HepG2 (cell line): ENCODE results near the gene ZNF8. TPM values are rescaled to one million over a fixed set of nuclear protein-coding genes. Genes with fewer than 3 reads are reported as not detected.

Experiments used
- ATF7 ChIP-seq, 2 experiments: fragments of 450-650 bp in 1 of 2; sonication (generic) in 1 of 2; formaldehyde crosslinking in 1 of 2; IDR thresholded peaks; 2 replicates each; pipeline versions ENCODE4 v1.4.0 to v1.6.1; 2016 to 2020; ENCODE audit warnings: antibody characterized with exemption in 1 of 2, mild to moderate bottlenecking in 1 of 2, missing genetic modification reagents in 1 of 2
- CHD4 ChIP-seq: fragments of 200-600 bp; sonication (generic); IDR thresholded peaks from 2 replicates; pipeline ENCODE4 v1.7.0; 2017; ENCODE audit warnings: mild to moderate bottlenecking, low read length, borderline replicate concordance
- ERF ChIP-seq: IDR thresholded peaks from 2 replicates; pipeline ENCODE4 v1.6.1; 2018; ENCODE audit warnings: missing biosample characterization, missing genetic modification reagents
- FOXJ3 ChIP-seq: sonication (generic); formaldehyde crosslinking; IDR thresholded peaks from 2 replicates; pipeline ENCODE4 v1.4.0; 2020; ENCODE audit warnings: missing genetic modification reagents, mild to moderate bottlenecking, borderline replicate concordance
- FOXP1 ChIP-seq, 2 experiments: fragments of 450-650 bp in 1 of 2; IDR thresholded peaks; 2 replicates each; pipeline ENCODE4 v1.6.1; 2017 to 2018; ENCODE audit warnings: antibody characterized with exemption in 1 of 2
- HDAC6 ChIP-seq: fragments of 200-600 bp; sonication (generic); IDR thresholded peaks from 2 replicates; pipeline ENCODE4 v1.7.0; 2017; ENCODE audit warnings: mild to moderate bottlenecking, antibody characterized with exemption, low read length, low read depth
- HMG20A ChIP-seq: IDR thresholded peaks from 2 replicates; pipeline ENCODE4 v1.6.1; 2016; ENCODE audit warnings: borderline replicate concordance
- HMG20B ChIP-seq: conservative IDR thresholded peaks from 2 replicates; pipeline ENCODE4 v1.6.1; 2016; ENCODE audit warnings: missing genetic modification reagents, missing compliant biosample characterization
- HNRNPH1 ChIP-seq: fragments of 200-400 bp; formaldehyde crosslinking; optimal IDR thresholded peaks from 2 replicates; pipeline ENCODE3; 2017; ENCODE audit warnings: mild to moderate bottlenecking, low read depth, low read length
- SALL1 ChIP-seq: sonication (generic); formaldehyde crosslinking; IDR thresholded peaks from 2 replicates; pipeline ENCODE4 v1.8.0; 2022; ENCODE audit warnings: mild to moderate bottlenecking, missing genetic modification reagents
- SALL2 ChIP-seq: sonication (generic); formaldehyde crosslinking; IDR thresholded peaks from 2 replicates; pipeline ENCODE4 v1.8.1; 2023; ENCODE audit warnings: mild to moderate bottlenecking, missing genetic modification reagents, inconsistent platforms
- SKIL ChIP-seq: sonication (generic); formaldehyde crosslinking; IDR thresholded peaks from 2 replicates; pipeline ENCODE4 v1.8.0; 2022; ENCODE audit warnings: missing genetic modification reagents, mild to moderate bottlenecking, moderate library complexity, borderline replicate concordance
- SRSF9 ChIP-seq: fragments of 200-400 bp; formaldehyde crosslinking; IDR thresholded peaks from 2 replicates; pipeline ENCODE4 v1.6.1; 2018; ENCODE audit warnings: borderline replicate concordance, mild to moderate bottlenecking, low read depth, low read length; ENCODE audit not compliant: insufficient read depth, poor library complexity, severe bottlenecking
- SYNCRIP ChIP-seq: fragments of 200-400 bp; formaldehyde crosslinking; IDR thresholded peaks from 2 replicates; pipeline ENCODE4 v1.6.1; 2018; ENCODE audit warnings: mild to moderate bottlenecking, low read depth, low read length; ENCODE audit not compliant: insufficient read depth
- TCF7L2 ChIP-seq: IDR thresholded peaks from 2 replicates; pipeline ENCODE4 v1.6.1; 2011; ENCODE audit warnings: mild to moderate bottlenecking, low read depth, low read length, moderate library complexity
- ZNF749 ChIP-seq: sonication (generic); formaldehyde crosslinking; IDR thresholded peaks from 2 replicates; pipeline ENCODE4 v1.8.0; 2022; ENCODE audit warnings: mild to moderate bottlenecking, missing genetic modification reagents, moderate library complexity, borderline replicate concordance
- ZNF883 ChIP-seq: sonication (generic); formaldehyde crosslinking; IDR thresholded peaks from 2 replicates; pipeline ENCODE4 v1.5.1; 2020; ENCODE audit warnings: mild to moderate bottlenecking, missing genetic modification reagents; ENCODE audit errors: not compliant biosample characterization
- polyA plus RNA-seq, 8 experiments: library from polyadenylated mRNA; depleted of rRNA in 3 of 8; stranded (reverse) in 7 of 8; unstranded in 1 of 8; fragments of >200 nt; fragmentation: Illumina TruSeq in 4 of 8; extraction: Trizol in 4 of 8; gene quantifications; 2 replicates each; pipeline versions ENCODE4 v1.2.1 to v1.2.3, GENCODE V29; 2011 to 2016; ENCODE audit warnings: low read depth in 4 of 8, missing spikeins in 1 of 8, mixed read lengths in 1 of 8; ENCODE audit not compliant: insufficient read depth in 1 of 8
- total RNA-seq, 5 experiments: library from RNA; depleted of rRNA; stranded (reverse); fragments of >200 nt; fragmentation: Illumina TruSeq; extraction: Trizol; gene quantifications; 2 replicates each; pipeline ENCODE4 v1.2.3, GENCODE V29; 2016; ENCODE audit warnings: low read depth in 1 of 5
- TF ChIP-seq, protein P1 (sequence below): sonication (generic); formaldehyde crosslinking; IDR thresholded peaks from 2 replicates; pipeline ENCODE4 v1.4.0; 2020; ENCODE audit warnings: missing genetic modification reagents, borderline replicate concordance
- TF ChIP-seq, protein P2 (sequence below): IDR thresholded peaks from 2 replicates; pipeline ENCODE4 v1.6.1; 2012; ENCODE audit warnings: inconsistent platforms
- TF ChIP-seq, protein P3 (sequence below): sonication (generic); formaldehyde crosslinking; IDR thresholded peaks from 2 replicates; pipeline ENCODE4 v1.8.0; 2022; ENCODE audit warnings: mild to moderate bottlenecking, missing genetic modification reagents, borderline replicate concordance

ZNF8 gene
- total and polyA plus RNA-seq, 2 of the 13 experiments (the other 11 are each of a cell fraction or from before 2014, with no cell fraction given) = 3.1 to 3.3 TPM

DNA sequence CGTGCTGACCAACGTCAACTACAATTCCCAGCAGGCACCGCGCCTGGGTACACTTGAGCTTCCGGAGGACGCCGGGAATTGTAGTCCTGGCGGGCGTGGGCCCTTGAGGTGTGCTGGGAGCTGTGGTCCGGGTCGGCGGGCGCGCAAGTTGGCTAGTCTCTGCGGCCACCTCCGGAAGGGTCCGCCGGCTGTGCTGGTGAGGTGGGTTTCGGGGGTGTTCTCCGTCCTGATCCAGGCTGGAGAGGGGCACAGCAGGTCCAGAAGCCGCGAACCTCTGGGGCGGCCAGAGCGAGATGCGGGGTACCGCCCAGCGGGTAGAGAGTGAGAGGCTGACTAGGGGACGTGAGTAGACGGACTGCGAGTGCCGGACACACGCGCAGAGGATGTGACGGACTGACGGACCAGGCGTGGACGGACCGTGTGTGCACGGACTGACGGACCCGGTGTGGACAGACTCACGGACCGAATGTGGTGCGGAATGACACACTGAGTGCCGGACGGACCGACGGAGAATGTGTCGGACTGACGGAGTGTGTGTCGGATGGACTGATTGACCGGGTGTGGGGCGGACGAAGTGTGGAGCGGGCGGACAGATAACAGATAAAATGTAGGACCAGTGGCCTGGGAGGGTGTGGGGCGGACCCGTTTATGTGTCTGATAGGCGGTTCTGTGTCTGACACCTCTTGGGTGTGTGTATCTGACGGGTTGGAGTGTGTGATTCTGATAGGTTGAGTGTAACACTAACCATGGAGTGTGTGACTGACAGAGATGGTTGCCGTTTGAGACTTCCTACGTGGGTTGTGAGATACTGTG is 48.4 kb downstream of the ZNF8 start, which contains the start of gene ZSCAN22 (continued):
- TF ChIP-seq HNRNPH1 (no peak), ERF (CRISPR knock-in tag) (no peak), SALL1 (CRISPR knock-in tag) (peak; percentile 65), ZNF749 (peak; percentile 80; the same call in 1 of the 2 replicates), HDAC6 (no peak), CHD4 (no peak), SRSF9 (no peak), HMG20B (CRISPR knock-in tag) (no peak), FOXJ3 (CRISPR knock-in tag) (peak; percentile 59; the same call in 1 of the 2 replicates), HMG20A (CRISPR knock-in tag) (no peak), ATF7 (IDR thresholded peaks at IDR 0.05) (no peak), ATF7 (CRISPR knock-in tag; IDR thresholded peaks at IDR 0.05) (no peak), SALL2 (CRISPR knock-in tag) (peak; percentile 86; the same call in 1 of the 2 replicates), TCF7L2 (no peak), ZNF883 (peak; percentile 60), FOXP1 (IDR thresholded peaks at IDR 0.05) (no peak), FOXP1 (CRISPR knock-in tag; IDR thresholded peaks at IDR 0.05) (no peak), SKIL (CRISPR knock-in tag) (peak; percentile 72), SYNCRIP (no peak)
- TF ChIP-seq, protein P1, sequence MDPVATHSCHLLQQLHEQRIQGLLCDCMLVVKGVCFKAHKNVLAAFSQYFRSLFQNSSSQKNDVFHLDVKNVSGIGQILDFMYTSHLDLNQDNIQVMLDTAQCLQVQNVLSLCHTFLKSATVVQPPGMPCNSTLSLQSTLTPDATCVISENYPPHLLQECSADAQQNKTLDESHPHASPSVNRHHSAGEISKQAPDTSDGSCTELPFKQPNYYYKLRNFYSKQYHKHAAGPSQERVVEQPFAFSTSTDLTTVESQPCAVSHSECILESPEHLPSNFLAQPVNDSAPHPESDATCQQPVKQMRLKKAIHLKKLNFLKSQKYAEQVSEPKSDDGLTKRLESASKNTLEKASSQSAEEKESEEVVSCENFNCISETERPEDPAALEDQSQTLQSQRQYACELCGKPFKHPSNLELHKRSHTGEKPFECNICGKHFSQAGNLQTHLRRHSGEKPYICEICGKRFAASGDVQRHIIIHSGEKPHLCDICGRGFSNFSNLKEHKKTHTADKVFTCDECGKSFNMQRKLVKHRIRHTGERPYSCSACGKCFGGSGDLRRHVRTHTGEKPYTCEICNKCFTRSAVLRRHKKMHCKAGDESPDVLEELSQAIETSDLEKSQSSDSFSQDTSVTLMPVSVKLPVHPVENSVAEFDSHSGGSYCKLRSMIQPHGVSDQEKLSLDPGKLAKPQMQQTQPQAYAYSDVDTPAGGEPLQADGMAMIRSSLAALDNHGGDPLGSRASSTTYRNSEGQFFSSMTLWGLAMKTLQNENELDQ (CRISPR knock-in tag) = peak; percentile 10; the same call in 1 of the 2 replicates
- TF ChIP-seq, protein P2, sequence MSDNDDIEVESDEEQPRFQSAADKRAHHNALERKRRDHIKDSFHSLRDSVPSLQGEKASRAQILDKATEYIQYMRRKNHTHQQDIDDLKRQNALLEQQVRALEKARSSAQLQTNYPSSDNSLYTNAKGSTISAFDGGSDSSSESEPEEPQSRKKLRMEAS = peak; percentile 97
- TF ChIP-seq, protein P3, sequence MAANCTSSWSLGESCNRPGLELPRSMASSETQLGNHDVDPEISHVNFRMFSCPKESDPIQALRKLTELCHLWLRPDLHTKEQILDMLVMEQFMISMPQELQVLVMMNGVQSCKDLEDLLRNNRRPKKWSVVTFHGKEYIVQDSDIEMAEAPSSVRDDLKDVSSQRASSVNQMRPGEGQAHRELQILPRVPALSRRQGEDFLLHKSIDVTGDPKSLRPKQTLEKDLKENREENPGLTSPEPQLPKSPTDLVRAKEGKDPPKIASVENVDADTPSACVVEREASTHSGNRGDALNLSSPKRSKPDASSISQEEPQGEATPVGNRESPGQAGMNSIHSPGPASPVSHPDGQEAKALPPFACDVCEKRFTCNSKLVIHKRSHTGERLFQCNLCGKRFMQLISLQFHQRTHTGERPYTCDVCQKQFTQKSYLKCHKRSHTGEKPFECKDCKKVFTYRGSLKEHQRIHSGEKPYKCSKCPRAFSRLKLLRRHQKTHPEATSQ = peak; percentile 10; the same call in 1 of the 2 replicates
